HepG2 (cell line): ENCODE data around the gene LINGO1. TPM values are rescaled to one million over a fixed set of nuclear protein-coding genes. Genes with fewer than 3 reads are reported as not detected.

ENCODE experiments used
- FOXO1 ChIP-seq: sonication (generic); formaldehyde crosslinking; IDR thresholded peaks from 2 replicates; pipeline ENCODE4 v1.4.0; 2020; ENCODE audit warnings: missing genetic modification reagents
- KLF15 ChIP-seq: sonication (generic); formaldehyde crosslinking; IDR thresholded peaks from 2 replicates; pipeline ENCODE4 v1.8.1; 2023; ENCODE audit warnings: borderline replicate concordance, mild to moderate bottlenecking, inconsistent platforms, missing genetic modification reagents, mixed read lengths
- RCOR2 ChIP-seq: IDR thresholded peaks from 2 replicates; pipeline ENCODE4 v1.6.1; 2016; ENCODE audit warnings: missing biosample characterization, missing genetic modification reagents
- SCMH1 ChIP-seq: sonication (generic); formaldehyde crosslinking; IDR thresholded peaks from 2 replicates; pipeline ENCODE4 v1.9.0; 2021; ENCODE audit warnings: missing genetic modification reagents, mild to moderate bottlenecking, borderline replicate concordance
- SIN3A ChIP-seq: IDR thresholded peaks from 2 replicates; pipeline ENCODE4 v1.6.1; 2011; ENCODE audit warnings: low read depth, mild to moderate bottlenecking, control low read depth, low read length, borderline replicate concordance
- SRSF1 ChIP-seq: fragments of 200-400 bp; formaldehyde crosslinking; optimal IDR thresholded peaks from 2 replicates; pipeline ENCODE3; 2017; ENCODE audit warnings: mild to moderate bottlenecking, low read depth, low read length, moderate library complexity
- TBP ChIP-seq: sonication (generic); formaldehyde crosslinking; IDR thresholded peaks from 2 replicates; pipeline ENCODE4 v1.5.0; 2020; ENCODE audit warnings: missing genetic modification reagents
- ZNF552 ChIP-seq: sonication (generic); formaldehyde crosslinking; IDR thresholded peaks from 2 replicates; pipeline ENCODE4 v1.9.0; 2022; ENCODE audit warnings: missing genetic modification reagents, mild to moderate bottlenecking, borderline replicate concordance
- ZNF749 ChIP-seq: sonication (generic); formaldehyde crosslinking; IDR thresholded peaks from 2 replicates; pipeline ENCODE4 v1.8.0; 2022; ENCODE audit warnings: mild to moderate bottlenecking, missing genetic modification reagents, moderate library complexity, borderline replicate concordance
- polyA plus RNA-seq, 8 experiments: library from polyadenylated mRNA; depleted of rRNA in 3 of 8; stranded (reverse) in 7 of 8; unstranded in 1 of 8; fragments of >200 nt; fragmentation: Illumina TruSeq in 4 of 8; extraction: Trizol in 4 of 8; gene quantifications; 2 replicates each; pipeline versions ENCODE4 v1.2.1 to v1.2.3, GENCODE V29; 2011 to 2016; ENCODE audit warnings: low read depth in 4 of 8, missing spikeins in 1 of 8, mixed read lengths in 1 of 8; ENCODE audit not compliant: insufficient read depth in 1 of 8
- total RNA-seq, 5 experiments: library from RNA; depleted of rRNA; stranded (reverse); fragments of >200 nt; fragmentation: Illumina TruSeq; extraction: Trizol; gene quantifications; 2 replicates each; pipeline ENCODE4 v1.2.3, GENCODE V29; 2016; ENCODE audit warnings: low read depth in 1 of 5
- TF ChIP-seq, protein P1 (sequence below): sonication (generic); formaldehyde crosslinking; IDR thresholded peaks from one replicate; pipeline ENCODE4 v1.5.1; 2020; ENCODE audit warnings: mild to moderate bottlenecking, missing genetic modification reagents; ENCODE audit errors: not compliant biosample characterization
- TF ChIP-seq, protein P2 (sequence below): sonication (generic); formaldehyde crosslinking; IDR thresholded peaks from 2 replicates; pipeline ENCODE4 v1.4.0; 2020; ENCODE audit warnings: missing genetic modification reagents
- TF ChIP-seq, protein P3 (sequence below), 2 experiments: sonication (generic) in 1 of 2; formaldehyde crosslinking in 1 of 2; IDR thresholded peaks; 2 replicates each; pipeline versions ENCODE4 v1.6.1 to v1.9.0; 2014 to 2022; ENCODE audit warnings: antibody characterized with exemption in 1 of 2, borderline replicate concordance in 1 of 2, inconsistent platforms in 1 of 2, low read depth in 1 of 2, missing genetic modification reagents in 1 of 2

The LINGO1 gene
- total and polyA plus RNA-seq, 2 of the 13 experiments (the other 11 are each of a cell fraction or from before 2014, with no cell fraction given) = 0.07 TPM; not detected in 1

DNA sequence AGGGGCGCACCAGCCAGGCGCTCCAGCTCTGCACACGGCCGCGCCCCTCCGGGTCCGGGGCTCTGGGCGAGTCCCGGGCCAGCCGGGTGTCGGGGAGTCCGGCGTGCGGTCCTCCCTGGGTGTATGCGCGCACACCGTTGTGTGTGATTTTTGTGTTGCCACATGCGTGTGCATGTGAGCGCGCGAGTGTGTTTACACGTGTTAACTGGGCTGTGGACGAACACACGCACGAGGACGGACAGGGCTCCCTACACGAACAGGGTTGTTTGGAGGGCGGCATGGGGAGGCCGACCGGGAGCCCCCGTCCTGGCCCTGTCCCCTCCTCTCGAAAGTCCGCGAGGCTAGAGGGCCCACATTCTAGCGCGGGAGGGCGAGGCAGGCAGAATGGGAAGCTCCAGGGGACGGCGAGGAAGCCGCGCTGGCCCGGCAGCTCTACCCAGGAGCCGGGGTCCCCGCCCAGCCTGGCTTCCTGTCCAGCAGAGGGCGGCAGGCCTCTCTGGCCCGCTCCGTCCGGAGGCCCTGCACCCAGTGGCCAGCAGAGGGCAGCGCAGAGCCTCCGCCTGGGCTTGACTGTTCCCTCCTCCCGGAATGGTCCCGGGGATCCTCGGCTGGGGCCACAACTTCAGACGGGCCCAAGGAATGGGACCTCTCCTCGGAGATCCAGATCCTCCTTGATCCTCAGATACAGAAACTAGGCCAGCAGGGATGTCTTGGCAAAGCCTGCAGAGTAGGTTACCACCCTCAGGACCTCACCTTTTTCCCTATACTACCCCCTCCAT lies 611 bp upstream of the LINGO1 start (continued):
- TF ChIP-seq, protein P1, sequence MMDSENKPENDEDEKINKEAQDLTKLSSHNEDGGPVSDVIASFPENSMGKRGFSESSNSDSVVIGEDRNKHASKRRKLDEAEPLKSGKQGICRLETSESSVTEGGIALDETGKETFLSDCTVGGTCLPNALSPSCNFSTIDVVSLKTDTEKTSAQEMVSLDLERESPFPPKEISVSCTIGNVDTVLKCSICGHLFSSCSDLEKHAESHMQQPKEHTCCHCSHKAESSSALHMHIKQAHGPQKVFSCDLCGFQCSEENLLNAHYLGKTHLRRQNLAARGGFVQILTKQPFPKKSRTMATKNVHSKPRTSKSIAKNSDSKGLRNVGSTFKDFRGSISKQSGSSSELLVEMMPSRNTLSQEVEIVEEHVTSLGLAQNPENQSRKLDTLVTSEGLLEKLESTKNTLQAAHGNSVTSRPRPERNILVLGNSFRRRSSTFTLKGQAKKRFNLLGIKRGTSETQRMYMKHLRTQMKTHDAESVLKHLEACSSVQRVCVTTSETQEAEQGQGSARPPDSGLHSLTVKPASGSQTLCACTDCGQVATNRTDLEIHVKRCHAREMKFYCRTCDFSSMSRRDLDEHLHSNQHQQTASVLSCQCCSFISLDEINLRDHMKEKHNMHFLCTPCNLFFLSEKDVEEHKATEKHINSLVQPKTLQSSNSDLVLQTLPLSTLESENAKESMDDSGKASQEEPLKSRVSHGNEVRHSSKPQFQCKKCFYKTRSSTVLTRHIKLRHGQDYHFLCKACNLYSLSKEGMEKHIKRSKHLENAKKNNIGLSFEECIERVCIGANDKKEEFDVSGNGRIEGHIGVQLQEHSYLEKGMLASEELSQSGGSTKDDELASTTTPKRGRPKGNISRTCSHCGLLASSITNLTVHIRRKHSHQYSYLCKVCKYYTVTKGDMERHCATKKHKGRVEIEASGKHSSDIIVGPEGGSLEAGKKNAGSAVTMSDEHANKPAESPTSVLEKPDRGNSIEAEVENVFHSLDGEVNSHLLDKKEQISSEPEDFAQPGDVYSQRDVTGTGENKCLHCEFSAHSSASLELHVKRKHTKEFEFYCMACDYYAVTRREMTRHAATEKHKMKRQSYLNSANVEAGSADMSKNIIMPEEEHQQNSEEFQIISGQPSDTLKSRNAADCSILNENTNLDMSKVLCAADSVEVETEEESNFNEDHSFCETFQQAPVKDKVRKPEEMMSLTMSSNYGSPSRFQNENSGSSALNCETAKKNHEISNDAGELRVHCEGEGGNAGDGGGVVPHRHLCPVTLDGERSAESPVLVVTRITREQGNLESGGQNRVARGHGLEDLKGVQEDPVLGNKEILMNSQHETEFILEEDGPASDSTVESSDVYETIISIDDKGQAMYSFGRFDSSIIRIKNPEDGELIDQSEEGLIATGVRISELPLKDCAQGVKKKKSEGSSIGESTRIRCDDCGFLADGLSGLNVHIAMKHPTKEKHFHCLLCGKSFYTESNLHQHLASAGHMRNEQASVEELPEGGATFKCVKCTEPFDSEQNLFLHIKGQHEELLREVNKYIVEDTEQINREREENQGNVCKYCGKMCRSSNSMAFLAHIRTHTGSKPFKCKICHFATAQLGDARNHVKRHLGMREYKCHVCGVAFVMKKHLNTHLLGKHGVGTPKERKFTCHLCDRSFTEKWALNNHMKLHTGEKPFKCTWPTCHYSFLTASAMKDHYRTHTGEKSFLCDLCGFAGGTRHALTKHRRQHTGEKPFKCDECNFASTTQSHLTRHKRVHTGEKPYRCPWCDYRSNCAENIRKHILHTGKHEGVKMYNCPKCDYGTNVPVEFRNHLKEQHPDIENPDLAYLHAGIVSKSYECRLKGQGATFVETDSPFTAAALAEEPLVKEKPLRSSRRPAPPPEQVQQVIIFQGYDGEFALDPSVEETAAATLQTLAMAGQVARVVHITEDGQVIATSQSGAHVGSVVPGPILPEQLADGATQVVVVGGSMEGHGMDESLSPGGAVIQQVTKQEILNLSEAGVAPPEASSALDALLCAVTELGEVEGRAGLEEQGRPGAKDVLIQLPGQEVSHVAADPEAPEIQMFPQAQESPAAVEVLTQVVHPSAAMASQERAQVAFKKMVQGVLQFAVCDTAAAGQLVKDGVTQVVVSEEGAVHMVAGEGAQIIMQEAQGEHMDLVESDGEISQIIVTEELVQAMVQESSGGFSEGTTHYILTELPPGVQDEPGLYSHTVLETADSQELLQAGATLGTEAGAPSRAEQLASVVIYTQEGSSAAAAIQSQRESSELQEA (CRISPR knock-in tag) = no peak
- TF ChIP-seq, protein P2, sequence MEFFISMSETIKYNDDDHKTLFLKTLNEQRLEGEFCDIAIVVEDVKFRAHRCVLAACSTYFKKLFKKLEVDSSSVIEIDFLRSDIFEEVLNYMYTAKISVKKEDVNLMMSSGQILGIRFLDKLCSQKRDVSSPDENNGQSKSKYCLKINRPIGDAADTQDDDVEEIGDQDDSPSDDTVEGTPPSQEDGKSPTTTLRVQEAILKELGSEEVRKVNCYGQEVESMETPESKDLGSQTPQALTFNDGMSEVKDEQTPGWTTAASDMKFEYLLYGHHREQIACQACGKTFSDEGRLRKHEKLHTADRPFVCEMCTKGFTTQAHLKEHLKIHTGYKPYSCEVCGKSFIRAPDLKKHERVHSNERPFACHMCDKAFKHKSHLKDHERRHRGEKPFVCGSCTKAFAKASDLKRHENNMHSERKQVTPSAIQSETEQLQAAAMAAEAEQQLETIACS = peak; percentile 58; the same call in 1 of the 2 replicates
- no peak for TF ChIP-seq RCOR2 (CRISPR knock-in tag)
- peak; percentile 48; the same call in 1 of the 2 replicates for TF ChIP-seq ZNF552 (CRISPR knock-in tag)
- no peak for TF ChIP-seq SIN3A
- peak; percentile 25; the same call in 1 of the 2 replicates for TF ChIP-seq FOXO1 (CRISPR knock-in tag)
- TF ChIP-seq, protein P3, sequence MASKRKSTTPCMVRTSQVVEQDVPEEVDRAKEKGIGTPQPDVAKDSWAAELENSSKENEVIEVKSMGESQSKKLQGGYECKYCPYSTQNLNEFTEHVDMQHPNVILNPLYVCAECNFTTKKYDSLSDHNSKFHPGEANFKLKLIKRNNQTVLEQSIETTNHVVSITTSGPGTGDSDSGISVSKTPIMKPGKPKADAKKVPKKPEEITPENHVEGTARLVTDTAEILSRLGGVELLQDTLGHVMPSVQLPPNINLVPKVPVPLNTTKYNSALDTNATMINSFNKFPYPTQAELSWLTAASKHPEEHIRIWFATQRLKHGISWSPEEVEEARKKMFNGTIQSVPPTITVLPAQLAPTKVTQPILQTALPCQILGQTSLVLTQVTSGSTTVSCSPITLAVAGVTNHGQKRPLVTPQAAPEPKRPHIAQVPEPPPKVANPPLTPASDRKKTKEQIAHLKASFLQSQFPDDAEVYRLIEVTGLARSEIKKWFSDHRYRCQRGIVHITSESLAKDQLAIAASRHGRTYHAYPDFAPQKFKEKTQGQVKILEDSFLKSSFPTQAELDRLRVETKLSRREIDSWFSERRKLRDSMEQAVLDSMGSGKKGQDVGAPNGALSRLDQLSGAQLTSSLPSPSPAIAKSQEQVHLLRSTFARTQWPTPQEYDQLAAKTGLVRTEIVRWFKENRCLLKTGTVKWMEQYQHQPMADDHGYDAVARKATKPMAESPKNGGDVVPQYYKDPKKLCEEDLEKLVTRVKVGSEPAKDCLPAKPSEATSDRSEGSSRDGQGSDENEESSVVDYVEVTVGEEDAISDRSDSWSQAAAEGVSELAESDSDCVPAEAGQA (IDR thresholded peaks at IDR 0.05; ENCODE audit: low read depth) = no peak
- TF ChIP-seq, protein P3 (CRISPR knock-in tag; IDR thresholded peaks at IDR 0.05; ENCODE audit: borderline replicate concordance) = no peak
- TF ChIP-seq TBP = no peak
- peak; percentile 61 for TF ChIP-seq SRSF1
- peak; percentile 43; the same call in 1 of the 2 replicates for TF ChIP-seq KLF15
- TF ChIP-seq ZNF749 (CRISPR knock-in tag) = no peak
- no peak for TF ChIP-seq SCMH1 (CRISPR knock-in tag)
